Kidney epithelial cell (primary cell): ENCODE data around the gene ARSB. TPM values are rescaled to one million over a fixed set of nuclear protein-coding genes. Genes with fewer than 3 reads are reported as not detected.

Experiments used
- DNase-seq: peaks from one replicate; pipeline ENCODE4 v3.0.0-alpha.2; 2010; ENCODE audit warnings: low read depth
- H3K27me3 ChIP-seq: 2 replicates; pipeline ENCODE4 v1.6.0; 2011; ENCODE audit warnings: low read length; ENCODE audit not compliant: control insufficient read depth, insufficient read depth
- H3K36me3 ChIP-seq: 2 replicates; pipeline ENCODE4 v1.5.1; 2011; ENCODE audit warnings: low read length; ENCODE audit not compliant: control insufficient read depth, insufficient read depth
- H3K4me3 ChIP-seq: 2 replicates; pipeline ENCODE4 v1.5.1; 2011; ENCODE audit warnings: low read depth, mild to moderate bottlenecking, control low read depth, low read length
- total RNA-seq: library from RNA; depleted of rRNA; stranded (reverse); fragments of >200 nt; gene quantifications from 2 replicates; pipeline ENCODE4 v1.2.3, GENCODE V29; 2015
- TF ChIP-seq, protein P1 (sequence below): IDR thresholded peaks from 2 replicates; pipeline ENCODE4 v1.5.1; 2011; ENCODE audit warnings: mild to moderate bottlenecking, moderate library complexity, low read length, control low read depth, inconsistent platforms; ENCODE audit not compliant: insufficient read depth, poor library complexity, severe bottlenecking

ARSB gene
- total RNA-seq, 1 donor from 2014 or later: 17.5 TPM

DNA sequence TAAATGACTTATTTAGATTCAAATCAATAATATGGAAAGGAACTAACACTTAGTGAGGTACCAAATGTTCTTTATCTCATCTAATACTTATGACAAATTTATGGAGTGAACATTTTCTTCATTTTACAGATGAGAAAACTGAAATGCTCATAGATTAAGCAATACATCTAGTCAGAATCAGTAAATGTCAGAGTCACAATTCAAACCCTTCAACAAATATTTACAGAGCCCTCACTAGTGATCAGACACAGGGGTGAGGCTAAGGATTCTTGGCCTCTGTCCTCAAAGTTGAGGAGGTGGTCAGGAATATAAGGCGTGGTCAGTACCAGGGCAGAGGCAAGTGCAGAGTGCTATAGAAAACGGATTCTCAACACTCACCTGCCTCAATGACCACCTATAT, 29.5 kb upstream of the ARSB start:
- DNase-seq: no peak
- H3K27me3 ChIP-seq: no peaks in the 10 kb centered on the region
- no peaks in the 10 kb centered on the region for H3K36me3 ChIP-seq
- TF ChIP-seq, protein P1, sequence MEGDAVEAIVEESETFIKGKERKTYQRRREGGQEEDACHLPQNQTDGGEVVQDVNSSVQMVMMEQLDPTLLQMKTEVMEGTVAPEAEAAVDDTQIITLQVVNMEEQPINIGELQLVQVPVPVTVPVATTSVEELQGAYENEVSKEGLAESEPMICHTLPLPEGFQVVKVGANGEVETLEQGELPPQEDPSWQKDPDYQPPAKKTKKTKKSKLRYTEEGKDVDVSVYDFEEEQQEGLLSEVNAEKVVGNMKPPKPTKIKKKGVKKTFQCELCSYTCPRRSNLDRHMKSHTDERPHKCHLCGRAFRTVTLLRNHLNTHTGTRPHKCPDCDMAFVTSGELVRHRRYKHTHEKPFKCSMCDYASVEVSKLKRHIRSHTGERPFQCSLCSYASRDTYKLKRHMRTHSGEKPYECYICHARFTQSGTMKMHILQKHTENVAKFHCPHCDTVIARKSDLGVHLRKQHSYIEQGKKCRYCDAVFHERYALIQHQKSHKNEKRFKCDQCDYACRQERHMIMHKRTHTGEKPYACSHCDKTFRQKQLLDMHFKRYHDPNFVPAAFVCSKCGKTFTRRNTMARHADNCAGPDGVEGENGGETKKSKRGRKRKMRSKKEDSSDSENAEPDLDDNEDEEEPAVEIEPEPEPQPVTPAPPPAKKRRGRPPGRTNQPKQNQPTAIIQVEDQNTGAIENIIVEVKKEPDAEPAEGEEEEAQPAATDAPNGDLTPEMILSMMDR: no peak
- H3K4me3 ChIP-seq: no peak overlapping the region

DNA sequence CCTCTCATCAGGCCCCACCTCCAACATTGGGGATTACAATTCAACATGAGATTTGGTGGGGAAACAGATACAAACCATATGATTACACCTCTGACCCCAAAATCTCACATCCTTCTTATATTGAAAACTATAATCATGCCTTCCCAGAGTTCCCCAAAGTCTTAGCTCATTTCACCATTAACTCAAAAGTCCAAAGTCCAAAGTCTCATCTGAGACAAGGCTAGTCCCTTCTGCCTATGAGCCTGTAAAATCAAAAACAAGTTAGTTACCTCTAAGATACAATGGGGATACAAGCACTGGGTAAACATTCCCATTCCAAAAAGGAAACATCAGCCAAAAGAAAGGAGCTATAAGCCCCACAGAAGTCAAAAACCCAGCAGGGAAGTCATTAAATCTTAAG, 26.8 kb upstream of the ARSB start:
- TF ChIP-seq, protein P1: no peak
- DNase-seq: no peak
- Histone ChIP-seq H3K36me3 (no peaks in the 10 kb centered on the region), H3K27me3 (no peaks in the 10 kb centered on the region), H3K4me3 (no peak overlapping the region)

DNA sequence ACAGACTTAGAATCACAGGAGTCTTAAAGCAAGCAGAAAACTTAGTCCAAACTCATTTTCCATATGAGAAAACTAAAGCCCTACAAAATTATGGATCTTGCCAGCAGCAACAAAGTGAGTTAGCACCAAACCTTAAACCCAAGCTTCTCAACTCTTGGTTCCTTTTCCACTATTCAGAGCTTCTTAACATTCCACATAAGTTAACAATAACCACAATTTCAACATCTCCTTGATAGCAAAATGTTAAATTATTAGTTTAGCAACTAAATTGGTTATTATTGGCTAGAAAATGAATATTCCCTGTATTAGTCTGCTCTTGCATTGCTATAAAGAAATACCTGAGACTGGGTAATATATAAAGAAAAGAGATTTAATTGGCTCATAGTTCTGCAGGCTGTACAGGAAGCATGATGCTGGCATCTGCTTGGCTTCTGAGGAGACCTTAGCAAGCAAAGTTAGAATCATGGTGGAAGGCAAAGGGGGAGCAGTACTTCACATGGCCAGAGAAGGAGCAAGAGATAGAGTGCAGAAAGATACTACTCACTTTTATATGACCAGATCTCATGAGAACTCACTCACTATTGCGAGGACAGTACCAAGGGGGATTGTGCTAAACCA, 26.2 kb upstream of the ARSB start:
- DNase-seq: no peak
- TF ChIP-seq, protein P1: no peak
- Histone ChIP-seq H3K27me3 (no peaks in the 10 kb centered on the region), H3K36me3 (no peaks in the 10 kb centered on the region), H3K4me3 (no peak overlapping the region)

DNA sequence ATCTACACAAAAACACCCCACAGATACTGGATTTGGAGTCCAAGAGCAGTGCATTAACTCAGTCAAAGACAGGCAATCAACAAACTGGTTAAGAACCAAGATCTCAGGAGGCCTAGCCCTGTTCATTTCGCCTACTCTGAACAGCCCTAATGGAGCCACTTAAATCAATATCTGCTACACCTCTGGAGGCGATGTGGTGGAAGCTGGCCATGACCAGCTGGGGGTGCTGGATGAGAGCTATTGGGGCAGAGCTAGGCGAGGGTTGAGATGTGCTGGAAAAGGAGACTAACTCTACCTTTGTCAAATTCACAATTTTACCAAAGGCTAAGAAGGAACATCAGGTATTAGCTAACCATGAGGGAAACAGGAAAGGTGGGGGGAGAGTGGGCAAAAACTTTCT, 23.3 kb upstream of the ARSB start:
- TF ChIP-seq, protein P1: no peak

DNA sequence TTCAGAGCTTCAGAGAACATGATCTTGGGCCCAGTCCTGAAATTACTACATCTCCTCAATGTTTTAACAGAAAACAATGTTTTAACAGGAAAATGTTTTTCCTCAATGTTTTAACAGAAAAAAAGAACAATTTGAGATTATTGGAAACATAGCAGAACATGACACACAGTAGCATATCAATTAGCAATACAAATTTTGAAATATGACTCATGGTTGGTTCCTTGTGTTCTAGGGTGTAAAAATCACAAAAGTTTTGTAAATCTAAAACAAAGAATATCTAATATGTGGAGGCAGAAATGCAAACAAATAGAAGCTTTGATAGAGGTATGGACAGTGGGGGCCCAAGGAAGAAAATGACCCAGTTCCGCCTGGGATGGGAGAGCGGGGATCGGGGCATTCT, 22.8 kb upstream of the ARSB start:
- TF ChIP-seq, protein P1: no peak
- no peaks in the 10 kb centered on the region for H3K27me3 ChIP-seq
- H3K36me3 ChIP-seq: no peaks in the 10 kb centered on the region
- DNase-seq: no peak
- no peak overlapping the region for H3K4me3 ChIP-seq

More for the DNA sequence above, 23.3 kb upstream of the ARSB start:
- Histone ChIP-seq H3K36me3 (no peaks in the 10 kb centered on the region), H3K4me3 (no peak overlapping the region), H3K27me3 (no peaks in the 10 kb centered on the region)
- DNase-seq: no peak
